ENCODE results near the gene TPM2. TPM values are rescaled to one million over a fixed set of nuclear protein-coding genes. Genes with fewer than 3 reads are reported as not detected.

TPM2 gene
- total RNA-seq, 1 donor from 2014 or later, result 174 TPM

- H3K79me2 ChIP-seq (ENCODE audit: low read depth), result no peaks in the 10 kb centered on the region
- no peak for DNase-seq (ENCODE audit: low spot score)
- no peak overlapping the region for H3K27ac ChIP-seq
- Mint-ChIP-seq H3K27ac (no peak overlapping the region), H3K4me1 (peaks cover 11% of the 10 kb centered on the region), H3K4me3 (no peak overlapping the region), H3K36me3 (peaks cover 14% of the 10 kb centered on the region), H3K27me3 (ENCODE audit: insufficient read depth, low read depth) (peaks cover 16% of the 10 kb centered on the region), H3K9me3 (no peaks in the 10 kb centered on the region)
- H3K4me2 ChIP-seq, result no peak overlapping the region
- no peaks in the 10 kb centered on the region for H3K9me3 ChIP-seq (ENCODE audit: low read depth)
- H3K9ac ChIP-seq, result no peak overlapping the region
- no peaks in the 10 kb centered on the region for H4K20me1 ChIP-seq (ENCODE audit: low read depth)
- peaks cover 9% of the 10 kb centered on the region for H3K4me1 ChIP-seq
- H2AFZ ChIP-seq (replicated peaks), result no peak overlapping the region
- H3K36me3 ChIP-seq, result no peaks in the 10 kb centered on the region
- peaks cover 8% of the 10 kb centered on the region for H3K27me3 ChIP-seq
- TF ChIP-seq EZH2phosphoT487 (IDR thresholded peaks at IDR 0.05), result no peak
- TF ChIP-seq EZH2 (IDR thresholded peaks at IDR 0.05), result no peak
- TF ChIP-seq, protein P1, sequence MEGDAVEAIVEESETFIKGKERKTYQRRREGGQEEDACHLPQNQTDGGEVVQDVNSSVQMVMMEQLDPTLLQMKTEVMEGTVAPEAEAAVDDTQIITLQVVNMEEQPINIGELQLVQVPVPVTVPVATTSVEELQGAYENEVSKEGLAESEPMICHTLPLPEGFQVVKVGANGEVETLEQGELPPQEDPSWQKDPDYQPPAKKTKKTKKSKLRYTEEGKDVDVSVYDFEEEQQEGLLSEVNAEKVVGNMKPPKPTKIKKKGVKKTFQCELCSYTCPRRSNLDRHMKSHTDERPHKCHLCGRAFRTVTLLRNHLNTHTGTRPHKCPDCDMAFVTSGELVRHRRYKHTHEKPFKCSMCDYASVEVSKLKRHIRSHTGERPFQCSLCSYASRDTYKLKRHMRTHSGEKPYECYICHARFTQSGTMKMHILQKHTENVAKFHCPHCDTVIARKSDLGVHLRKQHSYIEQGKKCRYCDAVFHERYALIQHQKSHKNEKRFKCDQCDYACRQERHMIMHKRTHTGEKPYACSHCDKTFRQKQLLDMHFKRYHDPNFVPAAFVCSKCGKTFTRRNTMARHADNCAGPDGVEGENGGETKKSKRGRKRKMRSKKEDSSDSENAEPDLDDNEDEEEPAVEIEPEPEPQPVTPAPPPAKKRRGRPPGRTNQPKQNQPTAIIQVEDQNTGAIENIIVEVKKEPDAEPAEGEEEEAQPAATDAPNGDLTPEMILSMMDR (IDR thresholded peaks at IDR 0.05), result no peak
- no peak overlapping the region for H3K4me3 ChIP-seq
- H3F3A ChIP-seq (ENCODE audit: low read depth), result peaks cover 32% of the 10 kb centered on the region
Observed at GRCh38 chr9:35679091-35679490, 10.6 kb downstream of the TPM2 start.

- Histone ChIP-seq H3K27me3 (peaks cover 12% of the 10 kb centered on the region), H3K27ac (no peak overlapping the region), H3K79me2 (ENCODE audit: low read depth) (no peaks in the 10 kb centered on the region), H2AFZ (replicated peaks) (peak overlapping the region; percentile 97), H3K9ac (peak overlapping the region; percentile 1), H4K20me1 (ENCODE audit: low read depth) (no peaks in the 10 kb centered on the region), H3K36me3 (no peaks in the 10 kb centered on the region), H3K9me3 (ENCODE audit: low read depth) (no peaks in the 10 kb centered on the region), H3F3A (ENCODE audit: low read depth) (peaks cover 26% of the 10 kb centered on the region), H3K4me3 (peak overlapping the region; percentile 61), H3K4me1 (peaks cover 9% of the 10 kb centered on the region), H3K4me2 (peak overlapping the region; percentile 89)
- Mint-ChIP-seq H3K27ac (no peak overlapping the region), H3K9me3 (no peaks in the 10 kb centered on the region), H3K4me1 (peaks cover 4% of the 10 kb centered on the region), H3K4me3 (peak overlapping the region; percentile 82), H3K36me3 (no peaks in the 10 kb centered on the region), H3K27me3 (ENCODE audit: insufficient read depth, low read depth) (peaks cover 15% of the 10 kb centered on the region)
- peak; percentile 96 for DNase-seq (ENCODE audit: low spot score)
- TF ChIP-seq, protein P1 (IDR thresholded peaks at IDR 0.05), result peak; percentile 15
- TF ChIP-seq EZH2 (IDR thresholded peaks at IDR 0.05), result no peak
- no peak for TF ChIP-seq EZH2phosphoT487 (IDR thresholded peaks at IDR 0.05)
Observed at GRCh38 chr9:35675732-35676392, 13.9 kb downstream of the TPM2 start.

GRCh38 chr9:35675204-35675603 is 14.5 kb downstream of the TPM2 start:
- Mint-ChIP-seq H3K36me3 (no peaks in the 10 kb centered on the region), H3K9me3 (no peaks in the 10 kb centered on the region), H3K27ac (no peak overlapping the region), H3K27me3 (ENCODE audit: insufficient read depth, low read depth) (peaks cover 18% of the 10 kb centered on the region), H3K4me3 (peak overlapping the region; percentile 80), H3K4me1 (peaks cover 4% of the 10 kb centered on the region)
- H3K9me3 ChIP-seq (ENCODE audit: low read depth), result no peaks in the 10 kb centered on the region
- no peaks in the 10 kb centered on the region for H3K79me2 ChIP-seq (ENCODE audit: low read depth)
- H3F3A ChIP-seq (ENCODE audit: low read depth), result peaks cover 20% of the 10 kb centered on the region
- peak overlapping the region; percentile 1 for H3K9ac ChIP-seq
- peak overlapping the region; percentile 61 for H3K4me3 ChIP-seq
- no peaks in the 10 kb centered on the region for H3K36me3 ChIP-seq
- peaks cover 12% of the 10 kb centered on the region for H3K27me3 ChIP-seq
- TF ChIP-seq EZH2phosphoT487 (IDR thresholded peaks at IDR 0.05) (no peak), EZH2 (IDR thresholded peaks at IDR 0.05) (no peak)
- TF ChIP-seq, protein P1 (IDR thresholded peaks at IDR 0.05), result no peak
- peak; percentile 45 for DNase-seq (ENCODE audit: low spot score)
- H3K4me2 ChIP-seq, result peak overlapping the region; percentile 89
- peak overlapping the region; percentile 97 for H2AFZ ChIP-seq (replicated peaks)
- H4K20me1 ChIP-seq (ENCODE audit: low read depth), result no peaks in the 10 kb centered on the region
- H3K27ac ChIP-seq, result no peak overlapping the region
- peaks cover 6% of the 10 kb centered on the region for H3K4me1 ChIP-seq

All from neural progenitor cell (in vitro differentiated cells).